HEK293T (cell line): ENCODE data around the gene ANO2.

Experiments
- SP1 ChIP-seq: fragments of 450-650 bp; IDR thresholded peaks from 2 replicates; pipeline ENCODE4 v1.6.1; 2017
- SUZ12 ChIP-seq: fragments of 450-650 bp; IDR thresholded peaks from 2 replicates; pipeline ENCODE4 v1.6.1; 2016; ENCODE audit warnings: mild to moderate bottlenecking

- no peak for TF ChIP-seq SUZ12
- no peak for TF ChIP-seq SP1
Observed at GRCh38 chr12:5946388-5946787, 1.3 kb upstream of the ANO2 start.
